HG03060 (cell line): ENCODE data around the gene GIPC1.
"Not testable (repeated sequence)": the region's sequence is repeated elsewhere in the genome, so short reads cannot be mapped to it uniquely, and the experiment has no call there.

Experiments
- ATAC-seq: cut with Tn5 transposase; IDR thresholded peaks from one replicate; pipeline ENCODE4 v1.9.1; 2021; ENCODE audit warnings: low read depth, moderate number of reproducible peaks; ENCODE audit not compliant: unreplicated experiment

Gene GIPC1, protein sequence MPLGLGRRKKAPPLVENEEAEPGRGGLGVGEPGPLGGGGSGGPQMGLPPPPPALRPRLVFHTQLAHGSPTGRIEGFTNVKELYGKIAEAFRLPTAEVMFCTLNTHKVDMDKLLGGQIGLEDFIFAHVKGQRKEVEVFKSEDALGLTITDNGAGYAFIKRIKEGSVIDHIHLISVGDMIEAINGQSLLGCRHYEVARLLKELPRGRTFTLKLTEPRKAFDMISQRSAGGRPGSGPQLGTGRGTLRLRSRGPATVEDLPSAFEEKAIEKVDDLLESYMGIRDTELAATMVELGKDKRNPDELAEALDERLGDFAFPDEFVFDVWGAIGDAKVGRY

GRCh38 chr19:14496029-14496833 lies at the start of gene GIPC1:
TSS of gene GIPC1 (minus strand) at chr19:14496127. CDS start at chr19:14482976, 13,151 bp downstream.
- no peak for ATAC-seq

DNA sequence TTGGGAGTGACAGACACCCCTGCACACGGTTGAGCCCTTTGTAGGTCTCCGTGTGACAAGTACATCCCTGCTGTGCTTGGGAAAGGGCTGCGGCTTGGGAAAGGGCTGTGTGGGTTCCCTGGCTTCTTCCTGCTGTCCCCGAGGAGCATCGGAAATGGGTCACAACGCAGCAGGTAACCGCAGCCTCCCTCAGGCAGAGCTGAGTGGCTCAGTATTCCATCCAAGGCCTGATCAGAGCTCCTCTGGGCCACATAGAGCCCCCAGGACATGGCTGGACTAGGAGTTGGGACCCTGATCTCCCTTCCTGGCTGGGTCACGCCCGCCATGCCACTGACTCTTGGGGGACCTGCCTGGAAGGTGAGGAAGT lies 49.8 kb upstream of the GIPC1 start:
- ATAC-seq = no peak

- ATAC-seq = no peak
Observed at GRCh38 chr19:14544977-14545715, 49.2 kb upstream of the GIPC1 start.

- ATAC-seq = no peak
Observed at GRCh38 chr19:14544047-14544446, 48.1 kb upstream of the GIPC1 start.

GRCh38 chr19:14542711-14543328 lies 46.9 kb upstream of the GIPC1 start:
- no peak for ATAC-seq

DNA sequence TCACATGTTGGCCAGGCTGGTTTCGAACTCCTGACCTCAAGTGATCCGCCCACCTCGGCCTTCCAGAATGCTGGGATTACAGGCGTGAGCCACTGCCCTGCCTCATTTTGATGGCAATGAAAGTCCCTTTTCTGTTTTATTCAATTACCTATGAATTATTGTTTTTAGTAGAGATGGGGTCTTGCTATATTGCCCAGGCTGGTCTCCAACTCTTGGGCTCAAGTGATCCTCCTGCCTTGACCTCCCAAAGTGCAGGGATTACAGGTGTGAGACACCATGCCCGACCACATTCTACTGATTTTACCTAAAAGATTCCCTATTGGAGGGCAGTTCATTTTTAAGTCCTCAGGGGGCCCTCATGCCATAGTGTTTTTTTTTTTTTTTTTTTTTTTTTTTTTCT lies 46.1 kb upstream of the GIPC1 start:
- not testable (repeated sequence) for ATAC-seq

DNA sequence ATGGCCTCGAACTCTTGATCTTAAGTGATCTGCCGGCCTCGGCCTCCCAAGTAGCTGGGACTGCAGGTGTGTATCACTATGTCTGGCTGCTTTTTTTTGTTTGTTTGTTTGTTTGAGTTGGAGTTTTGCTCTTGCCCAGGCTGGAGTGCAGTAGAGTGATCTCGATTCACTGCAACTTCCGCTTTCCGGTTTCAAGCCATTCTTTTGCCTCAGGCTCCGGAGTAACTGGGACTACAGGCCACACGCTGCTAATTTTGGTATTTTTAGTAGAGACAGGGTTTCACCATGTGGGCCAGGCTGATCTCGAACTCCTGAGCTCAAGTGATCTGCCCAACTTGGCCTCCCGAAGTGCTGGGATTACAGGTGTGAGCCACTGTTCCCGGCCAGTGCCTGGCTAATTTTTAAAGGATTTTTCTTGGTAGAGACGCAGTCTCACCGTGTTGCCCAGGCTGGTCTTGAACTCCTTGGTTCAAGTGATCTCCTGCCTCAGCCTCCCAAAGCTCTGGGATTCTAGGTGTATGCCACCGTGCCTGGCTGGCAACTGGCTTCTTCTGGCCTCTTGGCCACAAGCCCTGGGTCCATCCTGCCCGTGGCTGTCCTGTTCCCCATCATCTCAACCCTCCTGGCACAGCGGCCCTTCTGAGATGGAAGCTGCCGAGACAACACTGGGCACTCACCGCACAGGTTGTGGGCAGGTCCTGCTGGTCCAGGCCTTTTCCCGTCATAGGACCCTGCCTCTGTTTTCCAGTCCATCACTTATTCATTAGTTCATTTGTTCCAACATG lies 45.0 kb upstream of the GIPC1 start:
- no peak for ATAC-seq

DNA sequence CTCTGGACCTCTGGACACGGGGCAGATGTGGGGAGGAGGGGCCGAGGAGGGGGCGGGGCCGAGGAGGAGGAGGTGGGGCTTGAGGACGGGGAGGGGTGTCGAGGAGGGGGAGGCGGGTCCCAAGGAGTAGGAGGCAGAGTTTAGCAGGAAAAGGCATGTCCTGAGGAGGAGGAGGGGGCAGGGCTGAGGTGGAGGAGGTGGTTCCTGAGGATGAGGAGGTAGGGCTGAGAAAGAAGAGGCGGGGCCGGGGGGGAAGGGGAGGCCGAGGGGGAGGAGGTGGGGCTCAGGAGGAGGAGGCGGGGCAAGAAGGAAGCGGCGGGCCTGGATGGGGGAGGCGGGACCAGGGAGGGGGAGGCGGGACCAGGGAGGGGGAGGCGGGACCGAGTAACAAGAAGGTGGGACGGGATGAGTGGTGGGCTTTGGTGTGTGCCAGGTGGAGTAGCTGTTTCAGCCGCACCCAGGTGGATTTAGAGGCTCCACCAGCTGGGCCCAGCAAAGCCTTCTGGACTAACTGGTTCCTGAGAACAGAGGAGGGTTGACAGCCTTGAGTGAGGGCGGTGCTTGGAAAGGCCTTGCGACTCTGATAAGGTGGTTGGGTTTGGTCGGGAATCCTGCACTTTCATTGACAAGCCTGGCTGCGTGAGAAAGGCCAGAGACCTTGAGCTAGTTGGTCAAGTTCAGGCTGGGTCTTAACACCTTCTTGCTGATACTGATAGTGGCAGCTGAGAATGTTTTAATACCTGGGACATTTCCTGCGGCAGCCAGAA lies 41.2 kb upstream of the GIPC1 start:
- ATAC-seq = no peak

DNA sequence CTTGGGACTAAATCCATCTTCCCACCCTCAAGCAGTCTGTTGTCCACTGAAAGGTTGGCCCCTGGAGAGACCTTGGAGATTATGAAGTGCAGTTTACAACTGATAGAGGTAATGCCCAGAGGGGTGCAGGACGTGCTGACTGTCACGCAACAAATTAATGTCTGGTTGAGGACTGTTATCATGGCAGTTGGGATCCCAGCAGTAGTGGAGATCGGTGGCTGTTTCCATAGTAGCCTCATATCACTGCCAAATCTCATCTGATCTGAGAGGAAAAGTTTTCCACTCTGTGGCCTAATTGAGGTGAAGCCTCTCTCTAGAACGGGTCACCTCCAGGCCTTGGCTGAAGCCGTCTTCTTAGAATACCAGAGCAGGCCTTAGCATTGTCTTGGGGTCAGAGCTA lies 37.5 kb upstream of the GIPC1 start:
- no peak for ATAC-seq

- ATAC-seq = no peak
Observed at GRCh38 chr19:14530506-14530905, 34.6 kb upstream of the GIPC1 start.

DNA sequence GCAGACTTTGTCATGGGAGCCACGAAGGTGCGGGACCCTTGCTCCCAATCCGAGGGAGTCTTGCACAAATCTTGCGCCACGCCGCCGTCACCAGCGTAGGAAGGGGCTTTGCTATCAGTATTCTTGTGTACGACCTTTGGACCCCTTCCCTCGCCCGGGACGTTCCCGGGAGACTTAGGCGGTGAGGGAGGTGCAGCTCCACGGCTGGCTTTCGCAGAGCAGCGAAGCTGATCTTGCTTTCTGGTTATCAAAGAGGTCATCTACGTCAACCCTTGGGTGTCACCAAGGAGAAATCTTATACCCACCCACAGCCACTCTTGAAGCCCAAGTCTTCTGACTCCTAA lies 34.0 kb upstream of the GIPC1 start:
- no peak for ATAC-seq

GRCh38 chr19:14529254-14530004 lies 33.5 kb upstream of the GIPC1 start, which contains the start of gene TECR:
TSS of gene TECR (plus strand) at chr19:14529594. CDS start at chr19:14529697, 103 bp downstream.
- ATAC-seq = peak; percentile 88

DNA sequence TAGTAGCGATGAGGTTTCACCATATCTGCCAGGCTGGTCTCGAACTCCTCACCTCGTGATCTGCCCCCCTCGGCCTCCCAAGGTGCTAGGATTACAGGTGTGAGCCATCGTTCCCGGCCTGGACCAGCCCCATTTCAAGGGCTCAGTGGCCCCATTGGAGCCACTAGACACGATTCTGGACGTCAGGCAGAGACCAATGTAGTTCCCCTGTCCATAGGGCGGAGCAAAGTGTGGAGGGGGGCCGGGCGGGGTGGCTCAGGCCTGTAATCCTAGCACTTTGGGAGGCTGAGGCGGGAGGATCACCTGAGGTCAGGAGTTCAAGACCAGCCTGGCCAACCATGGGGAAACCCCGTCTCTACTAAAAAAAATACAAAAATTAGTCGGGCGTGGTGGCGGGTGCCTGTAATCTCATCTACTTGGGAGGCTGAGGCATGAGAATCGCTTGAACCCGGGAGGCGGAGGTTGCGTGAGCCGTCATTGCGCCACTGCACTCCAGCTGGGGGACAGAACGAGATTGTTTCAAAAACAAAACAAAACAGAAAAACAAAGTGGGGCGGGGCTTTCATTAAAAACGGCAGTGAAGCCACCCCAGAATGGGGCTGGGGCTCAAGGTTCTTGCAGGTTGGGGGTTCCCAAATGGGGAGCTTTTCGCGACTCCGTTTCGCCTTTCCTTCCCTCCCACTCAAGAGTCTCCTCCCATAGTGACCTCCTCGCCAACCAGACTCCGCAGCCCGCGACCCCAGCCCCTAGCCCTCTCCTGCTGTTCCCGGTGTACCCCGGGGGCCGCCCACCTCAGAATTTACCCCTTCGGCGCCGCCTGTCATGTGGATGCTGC lies 32.7 kb upstream of the GIPC1 start:
- no peak for ATAC-seq

GRCh38 chr19:14526423-14526822 lies 30.5 kb upstream of the GIPC1 start:
- no peak for ATAC-seq

GRCh38 chr19:14525729-14526128 lies 29.8 kb upstream of the GIPC1 start:
- ATAC-seq = no peak

DNA sequence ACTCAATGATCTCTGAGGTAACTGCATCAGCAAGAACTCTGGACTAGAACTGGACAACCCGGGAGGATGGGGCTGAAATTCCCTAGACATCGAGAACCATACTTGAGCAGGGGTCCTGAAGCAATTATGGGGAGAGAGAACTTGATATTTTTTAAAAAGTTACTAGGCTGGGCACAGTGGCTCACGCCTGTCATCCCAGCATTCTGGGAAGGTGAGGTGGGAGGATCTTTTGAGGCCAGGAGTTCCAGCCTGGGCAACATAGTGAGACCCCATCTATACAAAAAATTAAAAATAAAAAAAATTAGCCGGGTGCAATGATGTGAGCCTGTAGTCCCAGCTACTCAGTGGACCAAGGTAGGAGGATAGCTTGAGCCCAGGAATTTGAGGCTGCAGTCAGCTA lies 24.6 kb upstream of the GIPC1 start:
- ATAC-seq = no peak

DNA sequence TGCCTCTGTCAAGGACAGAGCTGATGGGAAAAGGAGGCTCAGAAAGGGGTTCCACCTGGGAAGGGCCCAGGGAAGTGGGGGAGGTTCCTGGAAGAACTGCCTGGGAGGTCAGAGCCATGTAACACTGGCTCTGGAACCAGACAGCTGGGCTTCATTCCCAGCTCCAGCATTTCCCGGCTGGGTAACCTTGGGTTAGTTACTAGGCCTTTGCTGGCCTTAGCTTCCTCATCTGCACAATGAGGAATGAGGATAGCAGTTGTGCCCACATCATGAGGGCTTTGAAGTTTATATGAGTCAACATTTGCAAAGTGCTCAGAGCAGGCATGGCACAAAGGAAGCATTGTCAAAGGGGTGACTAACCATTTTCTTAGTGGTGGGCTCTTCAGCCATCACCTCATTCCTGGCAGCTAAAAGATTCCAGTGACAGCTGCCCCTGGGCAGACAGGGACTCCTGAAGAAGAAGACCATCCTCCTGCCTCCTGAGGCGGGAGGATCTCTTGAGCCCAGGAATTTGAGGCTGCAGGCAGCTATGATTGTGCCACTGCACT lies 24.0 kb upstream of the GIPC1 start:
- ATAC-seq = no peak
